BJ (cell line): ENCODE results near the gene CTNNA2. TPM values are rescaled to one million over a fixed set of nuclear protein-coding genes. Genes with fewer than 3 reads are reported as not detected.

Experiments used
- CTCF ChIA-PET: fragments of 350-600 bp; formaldehyde crosslinking; extraction: SDS; loops from one replicate; lab custom pipeline; 2021; ENCODE audit warnings: antibody characterized with exemption, inconsistent platforms; lab: Yijun Ruan, JAX
- POLR2A ChIA-PET: fragments of 300-600 bp; sonication (Branson Sonifier 250); formaldehyde crosslinking; extraction: SDS; loops from one replicate; lab custom pipeline; 2021; ENCODE audit warnings: antibody characterized with exemption; lab: Charles Lee
- DNase-seq: peaks from one replicate; pipeline ENCODE4 v3.0.0-alpha.2; 2011; ENCODE audit warnings: low read depth
- H3K27me3 ChIP-seq: 2 replicates; pipeline ENCODE4 v1.6.0; 2011; ENCODE audit warnings: low read length; ENCODE audit not compliant: control insufficient read depth, insufficient read depth
- H3K36me3 ChIP-seq: 2 replicates; pipeline ENCODE4 v1.5.1; 2011; ENCODE audit warnings: low read length; ENCODE audit not compliant: control insufficient read depth, insufficient read depth
- H3K4me3 ChIP-seq: 2 replicates; pipeline ENCODE4 v1.5.1; 2011; ENCODE audit warnings: low read depth, mild to moderate bottlenecking, control low read depth, low read length
- CTCF ChIP-seq: IDR thresholded peaks from 2 replicates; pipeline ENCODE4 v1.5.1; 2011; ENCODE audit warnings: low read depth, mild to moderate bottlenecking, control low read depth, inconsistent platforms, low read length, moderate library complexity; ENCODE audit not compliant: insufficient read depth
- polyA plus RNA-seq: library from polyadenylated mRNA; depleted of rRNA; stranded (reverse); fragments of >200 nt; gene quantifications from 2 replicates; pipeline ENCODE4 v1.2.3, GENCODE V29; 2011

The CTNNA2 gene
- polyA plus RNA-seq, 1 experiment, result not detected

- no peak for TF ChIP-seq CTCF
- H3K4me3 ChIP-seq, result no peak overlapping the region
- no peaks in the 10 kb centered on the region for H3K27me3 ChIP-seq
- H3K36me3 ChIP-seq, result no peaks in the 10 kb centered on the region
- ChIA-PET CTCF (no interaction called here), POLR2A (no interaction called here)
- DNase-seq, result no peak
Observed at GRCh38 chr2:79966369-79966768, 453.5 kb downstream of the CTNNA2 start.

- no peak overlapping the region for H3K4me3 ChIP-seq
- CTCF ChIA-PET, result interaction anchor here (0.9 to 1.0 kb wide), 2 partner anchors 11 to 120 kb away, joined by 3 read pairs; no protein-coding TSS in a partner anchor
- no peak for DNase-seq
- H3K27me3 ChIP-seq, result no peaks in the 10 kb centered on the region
- POLR2A ChIA-PET, result no interaction called here
- H3K36me3 ChIP-seq, result no peaks in the 10 kb centered on the region
- TF ChIP-seq CTCF, result no peak
Observed at GRCh38 chr2:79966882-79967281, 454.0 kb downstream of the CTNNA2 start.

- Histone ChIP-seq H3K27me3 (no peaks in the 10 kb centered on the region), H3K36me3 (no peaks in the 10 kb centered on the region), H3K4me3 (no peak overlapping the region)
- DNase-seq, result no peak
- TF ChIP-seq CTCF, result no peak
- POLR2A ChIA-PET, result no interaction called here
- CTCF ChIA-PET, result no interaction called here
Observed at GRCh38 chr2:79971807-79972206, 459.0 kb downstream of the CTNNA2 start.

GRCh38 chr2:79972661-79973060 lies 459.8 kb downstream of the CTNNA2 start:
- no peaks in the 10 kb centered on the region for H3K27me3 ChIP-seq
- no peak for DNase-seq
- TF ChIP-seq CTCF, result no peak
- H3K4me3 ChIP-seq, result no peak overlapping the region
- ChIA-PET CTCF (interaction anchor here (0.7 kb wide), 2 partner anchors 101 to 195 kb away, joined by 3 read pairs; no protein-coding TSS in a partner anchor), POLR2A (no interaction called here)
- no peaks in the 10 kb centered on the region for H3K36me3 ChIP-seq

- Histone ChIP-seq H3K36me3 (no peaks in the 10 kb centered on the region), H3K4me3 (no peak overlapping the region), H3K27me3 (no peaks in the 10 kb centered on the region)
- no peak for TF ChIP-seq CTCF
- POLR2A ChIA-PET, result no interaction called here
- DNase-seq, result no peak
- CTCF ChIA-PET, result interaction anchor here (1.0 kb wide), 1 partner anchor 263 kb away, joined by 4 read pairs; no protein-coding TSS in a partner anchor
Observed at GRCh38 chr2:79975791-79976565, 463.1 kb downstream of the CTNNA2 start.
